ENCODE results near the gene SIRPB2.

DNA sequence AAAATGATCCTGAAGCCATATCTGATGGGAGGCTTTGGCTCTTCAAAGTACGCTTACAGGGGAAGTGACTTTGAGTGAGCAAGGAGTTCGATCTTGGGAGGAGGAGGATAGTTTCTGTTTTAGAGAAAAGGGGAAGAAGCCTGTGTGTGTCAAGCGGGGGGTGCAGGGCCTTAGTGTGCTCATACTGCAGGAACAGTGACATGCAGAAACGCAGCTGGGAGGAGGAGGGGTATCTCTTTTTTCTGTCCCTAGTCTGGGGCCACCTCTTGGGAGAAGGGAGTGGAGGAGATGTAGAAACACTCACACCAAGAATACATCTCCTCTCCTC is 46.5 kb upstream of the SIRPB2 start:
- TF ChIP-seq, protein P1, sequence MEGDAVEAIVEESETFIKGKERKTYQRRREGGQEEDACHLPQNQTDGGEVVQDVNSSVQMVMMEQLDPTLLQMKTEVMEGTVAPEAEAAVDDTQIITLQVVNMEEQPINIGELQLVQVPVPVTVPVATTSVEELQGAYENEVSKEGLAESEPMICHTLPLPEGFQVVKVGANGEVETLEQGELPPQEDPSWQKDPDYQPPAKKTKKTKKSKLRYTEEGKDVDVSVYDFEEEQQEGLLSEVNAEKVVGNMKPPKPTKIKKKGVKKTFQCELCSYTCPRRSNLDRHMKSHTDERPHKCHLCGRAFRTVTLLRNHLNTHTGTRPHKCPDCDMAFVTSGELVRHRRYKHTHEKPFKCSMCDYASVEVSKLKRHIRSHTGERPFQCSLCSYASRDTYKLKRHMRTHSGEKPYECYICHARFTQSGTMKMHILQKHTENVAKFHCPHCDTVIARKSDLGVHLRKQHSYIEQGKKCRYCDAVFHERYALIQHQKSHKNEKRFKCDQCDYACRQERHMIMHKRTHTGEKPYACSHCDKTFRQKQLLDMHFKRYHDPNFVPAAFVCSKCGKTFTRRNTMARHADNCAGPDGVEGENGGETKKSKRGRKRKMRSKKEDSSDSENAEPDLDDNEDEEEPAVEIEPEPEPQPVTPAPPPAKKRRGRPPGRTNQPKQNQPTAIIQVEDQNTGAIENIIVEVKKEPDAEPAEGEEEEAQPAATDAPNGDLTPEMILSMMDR (IDR thresholded peaks at IDR 0.05): no peak
- no peak for TF ChIP-seq POLR2AphosphoS5 (IDR thresholded peaks at IDR 0.05)
- no peak for TF ChIP-seq POLR2A (IDR thresholded peaks at IDR 0.05)

All from gastroesophageal sphincter (tissue), 3 donors.